ENCODE measurements around the gene C6orf62.

GRCh38 chr6:24757611-24758010, 38.7 kb upstream of the C6orf62 start:
- no peak for TF ChIP-seq EP300 (IDR thresholded peaks at IDR 0.05)
- TF ChIP-seq CTCF (IDR thresholded peaks at IDR 0.05): no peak
- no peak for TF ChIP-seq POLR2A (IDR thresholded peaks at IDR 0.05)
